GM23338 (cell line): Measurements from ENCODE around the gene S100P. TPM values are rescaled to one million over a fixed set of nuclear protein-coding genes. Genes with fewer than 3 reads are reported as not detected.

Source experiments
- ATAC-seq: fragments of 200-7000 bp; cut with Tn5 transposase; 3 replicates; pipeline ENCODE4 v1.9.1; 2020
- DNase-seq: peaks from one replicate; pipeline ENCODE4 v3.0.0-alpha.2; 2015; ENCODE audit warnings: low spot score
- H2AFZ ChIP-seq: fragments of 200-600 bp; sonication (generic); 2 replicates; pipeline ENCODE4 v1.8.0; 2016; ENCODE audit warnings: antibody characterized with exemption, mild to moderate bottlenecking, moderate library complexity
- H3F3A ChIP-seq: fragments of 200-600 bp; sonication (generic); replicated peaks from 2 replicates; pipeline ENCODE4 v1.8.0; 2017; ENCODE audit warnings: antibody characterized with exemption, mixed run types, low read depth
- H3K27ac ChIP-seq: fragments of 200-600 bp; sonication (generic); 2 replicates; pipeline ENCODE4 v1.6.1; 2016; ENCODE audit warnings: low read depth
- H3K27me3 ChIP-seq: fragments of 200-600 bp; sonication (generic); 2 replicates; pipeline ENCODE4 v1.8.0; 2016; ENCODE audit warnings: mild to moderate bottlenecking, mixed run types, moderate library complexity; ENCODE audit not compliant: insufficient read depth
- H3K36me3 ChIP-seq: fragments of 200-600 bp; sonication (generic); 2 replicates; pipeline ENCODE4 v1.8.0; 2016; ENCODE audit warnings: mild to moderate bottlenecking; ENCODE audit not compliant: insufficient read depth
- H3K4me1 ChIP-seq: fragments of 200-600 bp; sonication (generic); 2 replicates; pipeline ENCODE4 v1.8.0; 2016; ENCODE audit warnings: mild to moderate bottlenecking, moderate library complexity; ENCODE audit not compliant: insufficient read depth
- H3K4me2 ChIP-seq: fragments of 200-600 bp; sonication (generic); 2 replicates; pipeline ENCODE4 v1.7.1; 2017; ENCODE audit warnings: mixed run types
- H3K4me3 ChIP-seq: fragments of 200-600 bp; sonication (generic); 2 replicates; pipeline ENCODE4 v1.6.1; 2016; ENCODE audit warnings: mixed run types
- H3K79me2 ChIP-seq: fragments of 200-600 bp; sonication (generic); replicated peaks from 2 replicates; pipeline ENCODE4 v1.8.0; 2017; ENCODE audit warnings: mild to moderate bottlenecking; ENCODE audit not compliant: insufficient read depth
- H3K9me2 ChIP-seq: fragments of 200-600 bp; sonication (generic); 2 replicates; pipeline ENCODE4 v1.8.0; 2017; ENCODE audit not compliant: insufficient read depth
- H4K20me1 ChIP-seq: fragments of 200-600 bp; sonication (generic); replicated peaks from 2 replicates; pipeline ENCODE4 v1.8.0; 2017; ENCODE audit warnings: mild to moderate bottlenecking; ENCODE audit not compliant: insufficient read depth
- H3K27ac Mint-ChIP-seq: 2 replicates; pipeline ENCODE4 v1.8.0; 2020; ENCODE audit warnings: inconsistent platforms, mild to moderate bottlenecking, moderate library complexity, mixed read lengths
- H3K27me3 Mint-ChIP-seq: 3 replicates; pipeline ENCODE4 v1.8.0; 2022; ENCODE audit warnings: low read depth, mild to moderate bottlenecking, moderate library complexity, mixed read lengths, inconsistent platforms; ENCODE audit not compliant: insufficient read depth, poor library complexity
- H3K36me3 Mint-ChIP-seq: 3 replicates; pipeline ENCODE4 v1.8.0; 2021; ENCODE audit warnings: low read depth, mild to moderate bottlenecking, inconsistent platforms, moderate library complexity, mixed read lengths
- H3K4me1 Mint-ChIP-seq: 3 replicates; pipeline ENCODE4 v1.8.0; 2020; ENCODE audit warnings: mild to moderate bottlenecking, inconsistent platforms, mixed read lengths
- H3K4me3 Mint-ChIP-seq: 3 replicates; pipeline ENCODE4 v1.8.0; 2021; ENCODE audit warnings: moderate library complexity, mild to moderate bottlenecking, inconsistent platforms, mixed read lengths
- H3K9me3 Mint-ChIP-seq: 3 replicates; pipeline ENCODE4 v1.8.0; 2020; ENCODE audit warnings: moderate library complexity, mild to moderate bottlenecking, inconsistent platforms, mixed read lengths
- CREB1 ChIP-seq: fragments of 250-450 bp; sonication (Bioruptor Pico); IDR thresholded peaks from 2 replicates; pipeline ENCODE4 v1.5.0; 2020; ENCODE audit warnings: low read depth, mild to moderate bottlenecking, moderate library complexity
- NANOG ChIP-seq: IDR thresholded peaks from 2 replicates; pipeline ENCODE4 v1.6.1; 2016; ENCODE audit warnings: antibody characterized with exemption, borderline replicate concordance
- POLR2AphosphoS5 ChIP-seq: IDR thresholded peaks from 2 replicates; pipeline ENCODE4 v1.6.1; 2016; ENCODE audit warnings: antibody characterized with exemption, low read depth
- ZNF331 ChIP-seq: fragments of 250-450 bp; sonication (Bioruptor Pico); IDR thresholded peaks from 2 replicates; pipeline ENCODE4 v1.5.0; 2020; ENCODE audit warnings: low read depth, mild to moderate bottlenecking, moderate library complexity
- polyA plus RNA-seq: library from polyadenylated mRNA; unstranded; fragments of >200 nt; fragmentation: Nextera tagmentation; extraction: Ambion mirVana; gene quantifications from 2 replicates; pipeline ENCODE4 v1.2.1, GENCODE V29; 2016
- total RNA-seq: library from RNA; depleted of rRNA; stranded (reverse); fragments of >200 nt; shearing (Covaris generic); gene quantifications from 2 replicates; pipeline ENCODE4 v1.2.3, GENCODE V29; 2014
- TF ChIP-seq, protein P1 (sequence below): IDR thresholded peaks from 2 replicates; pipeline ENCODE4 v1.6.1; 2016; ENCODE audit warnings: antibody characterized with exemption
- TF ChIP-seq, protein P2 (sequence below): fragments of 250-450 bp; sonication (Bioruptor Pico); IDR thresholded peaks from 2 replicates; pipeline ENCODE4 v1.5.0; 2020; ENCODE audit warnings: mild to moderate bottlenecking, moderate library complexity
- TF ChIP-seq, protein P3 (sequence below), 2 experiments: fragments of 200-600 bp in 1 of 2; sonication (generic) in 1 of 2; conservative IDR thresholded peaks; 2 replicates each; pipeline versions ENCODE4 v1.5.1 to v1.6.1; 2016 to 2017; ENCODE audit warnings: antibody characterized with exemption in 2 of 2, low read depth in 2 of 2, mild to moderate bottlenecking in 2 of 2, moderate library complexity in 1 of 2

The S100P gene
- total and polyA plus RNA-seq, 2 experiments from 2014 or later = 0.32 TPM; not detected in 1

DNA sequence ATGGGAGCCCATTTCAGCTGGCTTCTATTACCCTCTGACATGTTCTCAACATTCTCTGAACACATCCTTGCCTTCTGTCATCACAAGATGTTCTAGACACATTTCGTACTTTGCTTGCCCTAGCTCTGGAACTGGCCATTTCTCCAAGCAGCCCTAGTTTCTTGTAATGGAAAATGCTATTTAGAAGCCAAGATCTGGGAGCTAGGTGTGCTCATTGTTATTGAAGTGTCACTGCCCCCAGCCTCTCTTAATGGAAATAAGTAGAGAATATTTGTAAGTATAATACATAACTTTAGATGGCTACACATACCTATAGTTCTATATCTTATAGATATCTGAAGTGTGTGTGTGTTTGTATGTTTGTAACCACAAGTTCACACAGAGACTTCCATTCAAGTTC, 9.1 kb downstream of the S100P start:
- peaks cover 52% of the 10 kb centered on the region for H3K79me2 ChIP-seq
- no peaks in the 10 kb centered on the region for H3K27me3 ChIP-seq
- no peaks in the 10 kb centered on the region for H3F3A ChIP-seq
- Mint-ChIP-seq H3K4me3 (no peak overlapping the region), H3K27me3 (peaks cover 6% of the 10 kb centered on the region), H3K9me3 (peaks cover 14% of the 10 kb centered on the region), H3K36me3 (peaks cover 63% of the 10 kb centered on the region), H3K4me1 (peaks cover 6% of the 10 kb centered on the region), H3K27ac (no peak overlapping the region)
- no peak for ATAC-seq
- H3K4me2 ChIP-seq = no peak overlapping the region
- peaks cover 22% of the 10 kb centered on the region; the same call in 1 of the 2 replicates for H4K20me1 ChIP-seq
- no peaks in the 10 kb centered on the region for H3K9me2 ChIP-seq
- TF ChIP-seq CREB1 = no peak
- H2AFZ ChIP-seq = no peak overlapping the region
- DNase-seq = no peak
- no peak overlapping the region for H3K4me3 ChIP-seq
- H3K36me3 ChIP-seq = peaks cover 14% of the 10 kb centered on the region
- H3K4me1 ChIP-seq = peaks cover 4% of the 10 kb centered on the region
- no peak overlapping the region for H3K27ac ChIP-seq

DNA sequence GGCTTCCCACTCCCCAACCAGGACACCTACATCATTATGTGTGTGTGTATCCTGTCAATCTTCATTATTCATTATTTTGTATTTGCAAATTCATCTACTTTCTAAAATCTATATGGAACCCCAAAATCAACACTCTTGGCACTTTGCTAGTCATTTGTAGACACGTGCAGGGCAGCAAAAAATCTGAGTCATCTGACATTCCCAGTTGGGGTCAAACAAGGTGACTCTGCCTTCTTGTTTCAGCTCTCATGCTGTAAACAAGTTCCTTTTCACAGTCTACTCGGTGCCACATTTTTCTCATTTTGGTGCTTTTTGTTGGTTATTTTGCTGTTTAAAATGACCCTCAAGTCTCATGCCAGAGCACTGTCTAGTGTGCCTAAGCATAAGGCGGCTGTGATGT, 10.1 kb downstream of the S100P start:
- H3K4me2 ChIP-seq = no peak overlapping the region
- DNase-seq (no peak), ATAC-seq (no peak)
- H3K4me3 Mint-ChIP-seq = no peak overlapping the region
- peaks cover 15% of the 10 kb centered on the region for H3K4me1 Mint-ChIP-seq
- peaks cover 18% of the 10 kb centered on the region for H3K36me3 ChIP-seq
- H3K9me3 Mint-ChIP-seq = peaks cover 14% of the 10 kb centered on the region
- H3K9me2 ChIP-seq = no peaks in the 10 kb centered on the region
- H3K36me3 Mint-ChIP-seq = peaks cover 71% of the 10 kb centered on the region
- TF ChIP-seq, protein P1, sequence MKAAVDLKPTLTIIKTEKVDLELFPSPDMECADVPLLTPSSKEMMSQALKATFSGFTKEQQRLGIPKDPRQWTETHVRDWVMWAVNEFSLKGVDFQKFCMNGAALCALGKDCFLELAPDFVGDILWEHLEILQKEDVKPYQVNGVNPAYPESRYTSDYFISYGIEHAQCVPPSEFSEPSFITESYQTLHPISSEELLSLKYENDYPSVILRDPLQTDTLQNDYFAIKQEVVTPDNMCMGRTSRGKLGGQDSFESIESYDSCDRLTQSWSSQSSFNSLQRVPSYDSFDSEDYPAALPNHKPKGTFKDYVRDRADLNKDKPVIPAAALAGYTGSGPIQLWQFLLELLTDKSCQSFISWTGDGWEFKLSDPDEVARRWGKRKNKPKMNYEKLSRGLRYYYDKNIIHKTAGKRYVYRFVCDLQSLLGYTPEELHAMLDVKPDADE = no peak
- TF ChIP-seq ZNF331 (CRISPR knock-in tag) (no peak), NANOG (no peak), CREB1 (no peak), POLR2AphosphoS5 (no peak)
- TF ChIP-seq, protein P2, sequence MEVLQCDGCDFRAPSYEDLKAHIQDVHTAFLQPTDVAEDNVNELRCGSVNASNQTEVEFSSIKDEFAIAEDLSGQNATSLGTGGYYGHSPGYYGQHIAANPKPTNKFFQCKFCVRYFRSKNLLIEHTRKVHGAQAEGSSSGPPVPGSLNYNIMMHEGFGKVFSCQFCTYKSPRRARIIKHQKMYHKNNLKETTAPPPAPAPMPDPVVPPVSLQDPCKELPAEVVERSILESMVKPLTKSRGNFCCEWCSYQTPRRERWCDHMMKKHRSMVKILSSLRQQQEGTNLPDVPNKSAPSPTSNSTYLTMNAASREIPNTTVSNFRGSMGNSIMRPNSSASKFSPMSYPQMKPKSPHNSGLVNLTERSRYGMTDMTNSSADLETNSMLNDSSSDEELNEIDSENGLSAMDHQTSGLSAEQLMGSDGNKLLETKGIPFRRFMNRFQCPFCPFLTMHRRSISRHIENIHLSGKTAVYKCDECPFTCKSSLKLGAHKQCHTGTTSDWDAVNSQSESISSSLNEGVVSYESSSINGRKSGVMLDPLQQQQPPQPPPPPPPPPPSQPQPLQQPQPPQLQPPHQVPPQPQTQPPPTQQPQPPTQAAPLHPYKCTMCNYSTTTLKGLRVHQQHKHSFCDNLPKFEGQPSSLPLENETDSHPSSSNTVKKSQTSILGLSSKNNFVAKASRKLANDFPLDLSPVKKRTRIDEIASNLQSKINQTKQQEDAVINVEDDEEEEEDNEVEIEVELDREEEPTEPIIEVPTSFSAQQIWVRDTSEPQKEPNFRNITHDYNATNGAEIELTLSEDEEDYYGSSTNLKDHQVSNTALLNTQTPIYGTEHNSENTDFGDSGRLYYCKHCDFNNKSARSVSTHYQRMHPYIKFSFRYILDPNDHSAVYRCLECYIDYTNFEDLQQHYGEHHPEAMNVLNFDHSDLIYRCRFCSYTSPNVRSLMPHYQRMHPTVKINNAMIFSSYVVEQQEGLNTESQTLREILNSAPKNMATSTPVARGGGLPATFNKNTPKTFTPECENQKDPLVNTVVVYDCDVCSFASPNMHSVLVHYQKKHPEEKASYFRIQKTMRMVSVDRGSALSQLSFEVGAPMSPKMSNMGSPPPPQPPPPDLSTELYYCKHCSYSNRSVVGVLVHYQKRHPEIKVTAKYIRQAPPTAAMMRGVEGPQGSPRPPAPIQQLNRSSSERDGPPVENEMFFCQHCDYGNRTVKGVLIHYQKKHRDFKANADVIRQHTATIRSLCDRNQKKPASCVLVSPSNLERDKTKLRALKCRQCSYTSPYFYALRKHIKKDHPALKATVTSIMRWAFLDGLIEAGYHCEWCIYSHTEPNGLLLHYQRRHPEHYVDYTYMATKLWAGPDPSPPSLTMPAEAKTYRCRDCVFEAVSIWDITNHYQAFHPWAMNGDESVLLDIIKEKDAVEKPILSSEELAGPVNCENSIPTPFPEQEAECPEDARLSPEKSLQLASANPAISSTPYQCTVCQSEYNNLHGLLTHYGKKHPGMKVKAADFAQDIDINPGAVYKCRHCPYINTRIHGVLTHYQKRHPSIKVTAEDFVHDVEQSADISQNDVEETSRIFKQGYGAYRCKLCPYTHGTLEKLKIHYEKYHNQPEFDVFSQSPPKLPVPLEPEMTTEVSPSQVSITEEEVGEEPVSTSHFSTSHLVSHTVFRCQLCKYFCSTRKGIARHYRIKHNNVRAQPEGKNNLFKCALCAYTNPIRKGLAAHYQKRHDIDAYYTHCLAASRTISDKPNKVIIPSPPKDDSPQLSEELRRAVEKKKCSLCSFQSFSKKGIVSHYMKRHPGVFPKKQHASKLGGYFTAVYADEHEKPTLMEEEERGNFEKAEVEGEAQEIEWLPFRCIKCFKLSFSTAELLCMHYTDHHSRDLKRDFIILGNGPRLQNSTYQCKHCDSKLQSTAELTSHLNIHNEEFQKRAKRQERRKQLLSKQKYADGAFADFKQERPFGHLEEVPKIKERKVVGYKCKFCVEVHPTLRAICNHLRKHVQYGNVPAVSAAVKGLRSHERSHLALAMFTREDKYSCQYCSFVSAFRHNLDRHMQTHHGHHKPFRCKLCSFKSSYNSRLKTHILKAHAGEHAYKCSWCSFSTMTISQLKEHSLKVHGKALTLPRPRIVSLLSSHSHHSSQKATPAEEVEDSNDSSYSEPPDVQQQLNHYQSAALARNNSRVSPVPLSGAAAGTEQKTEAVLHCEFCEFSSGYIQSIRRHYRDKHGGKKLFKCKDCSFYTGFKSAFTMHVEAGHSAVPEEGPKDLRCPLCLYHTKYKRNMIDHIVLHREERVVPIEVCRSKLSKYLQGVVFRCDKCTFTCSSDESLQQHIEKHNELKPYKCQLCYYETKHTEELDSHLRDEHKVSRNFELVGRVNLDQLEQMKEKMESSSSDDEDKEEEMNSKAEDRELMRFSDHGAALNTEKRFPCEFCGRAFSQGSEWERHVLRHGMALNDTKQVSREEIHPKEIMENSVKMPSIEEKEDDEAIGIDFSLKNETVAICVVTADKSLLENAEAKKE (CRISPR knock-in tag) = no peak
- TF ChIP-seq, protein P3, sequence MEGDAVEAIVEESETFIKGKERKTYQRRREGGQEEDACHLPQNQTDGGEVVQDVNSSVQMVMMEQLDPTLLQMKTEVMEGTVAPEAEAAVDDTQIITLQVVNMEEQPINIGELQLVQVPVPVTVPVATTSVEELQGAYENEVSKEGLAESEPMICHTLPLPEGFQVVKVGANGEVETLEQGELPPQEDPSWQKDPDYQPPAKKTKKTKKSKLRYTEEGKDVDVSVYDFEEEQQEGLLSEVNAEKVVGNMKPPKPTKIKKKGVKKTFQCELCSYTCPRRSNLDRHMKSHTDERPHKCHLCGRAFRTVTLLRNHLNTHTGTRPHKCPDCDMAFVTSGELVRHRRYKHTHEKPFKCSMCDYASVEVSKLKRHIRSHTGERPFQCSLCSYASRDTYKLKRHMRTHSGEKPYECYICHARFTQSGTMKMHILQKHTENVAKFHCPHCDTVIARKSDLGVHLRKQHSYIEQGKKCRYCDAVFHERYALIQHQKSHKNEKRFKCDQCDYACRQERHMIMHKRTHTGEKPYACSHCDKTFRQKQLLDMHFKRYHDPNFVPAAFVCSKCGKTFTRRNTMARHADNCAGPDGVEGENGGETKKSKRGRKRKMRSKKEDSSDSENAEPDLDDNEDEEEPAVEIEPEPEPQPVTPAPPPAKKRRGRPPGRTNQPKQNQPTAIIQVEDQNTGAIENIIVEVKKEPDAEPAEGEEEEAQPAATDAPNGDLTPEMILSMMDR (conservative IDR thresholded peaks at IDR 0.05; ENCODE audit: low read depth in 2 of 2) = no peak
- H4K20me1 ChIP-seq = peaks cover 27% of the 10 kb centered on the region; the same call in 1 of the 2 replicates
- H3K27me3 ChIP-seq = no peaks in the 10 kb centered on the region
- no peaks in the 10 kb centered on the region for H3F3A ChIP-seq
- peaks cover 62% of the 10 kb centered on the region for H3K79me2 ChIP-seq
- no peak overlapping the region for H3K27ac Mint-ChIP-seq
- peaks cover 6% of the 10 kb centered on the region for H3K27me3 Mint-ChIP-seq
- no peak overlapping the region for H2AFZ ChIP-seq
- H3K4me1 ChIP-seq = peaks cover 14% of the 10 kb centered on the region
- H3K4me3 ChIP-seq = no peak overlapping the region
- no peak overlapping the region for H3K27ac ChIP-seq
